Measurements from ENCODE around the gene AMZ1.

Gene AMZ1

DNA sequence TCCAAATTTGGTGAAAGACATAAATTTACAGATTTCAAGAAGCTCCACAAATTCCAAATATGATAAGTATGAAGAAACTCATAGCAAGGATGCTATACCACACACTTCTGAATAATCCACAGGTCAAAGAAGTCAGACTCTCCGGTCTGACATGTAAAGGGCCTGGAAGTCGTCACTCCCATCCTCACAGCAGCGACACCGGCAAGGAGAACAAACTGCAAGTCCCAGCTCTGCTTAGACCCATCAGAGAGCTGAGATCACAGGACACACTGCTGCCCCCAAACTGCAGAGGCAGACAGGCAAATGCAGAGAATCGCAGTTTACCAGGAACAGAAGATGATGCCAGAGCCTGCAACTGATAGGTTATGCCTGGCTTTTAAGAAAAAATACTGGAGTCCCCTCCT, 62.0 kb downstream of the AMZ1 start:
- DNase-seq (ENCODE audit: low read depth), result no peak

DNA sequence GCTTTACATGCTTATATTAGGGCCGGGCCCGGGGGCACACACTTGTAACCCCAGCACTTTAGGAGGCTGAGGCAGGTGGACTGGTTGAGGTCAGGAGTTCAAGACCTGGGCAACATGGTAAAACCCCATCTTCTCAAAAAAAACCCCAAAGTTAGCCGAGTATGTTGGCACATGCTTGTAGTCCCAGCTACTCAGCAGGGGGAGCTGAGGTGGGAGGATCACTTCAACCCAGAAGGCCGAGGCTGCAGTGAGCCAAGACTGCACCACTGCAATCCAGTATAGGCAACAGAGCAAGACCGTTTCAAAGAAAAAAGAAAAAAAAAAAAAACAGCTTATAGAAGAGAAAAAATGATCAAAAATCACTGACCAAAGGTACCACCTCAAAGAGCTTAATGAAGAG, 63.1 kb downstream of the AMZ1 start:
- DNase-seq (ENCODE audit: low read depth), result no peak

DNA sequence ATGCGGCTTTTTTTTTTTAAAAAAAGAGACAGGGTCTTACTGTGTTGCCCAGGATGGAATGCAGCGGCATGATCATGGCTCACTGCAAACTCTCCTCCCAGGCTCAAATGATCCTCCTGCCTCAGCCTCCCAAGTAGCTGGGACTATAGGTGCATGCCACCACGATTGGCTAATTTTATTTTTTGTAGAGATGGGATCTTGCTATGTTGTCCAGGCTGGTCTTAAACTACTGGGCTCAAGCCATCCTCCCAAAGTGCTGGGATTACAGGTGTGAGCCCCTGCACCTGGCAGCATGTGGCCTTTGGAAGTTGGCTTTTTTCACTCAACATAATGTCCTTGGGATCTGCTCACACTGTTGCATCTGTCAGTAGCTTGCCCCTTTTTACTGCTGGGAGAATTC, 65.1 kb downstream of the AMZ1 start:
- no peak for DNase-seq (ENCODE audit: low read depth)

- DNase-seq (ENCODE audit: low read depth), result no peak
These were observed 66.1 kb downstream of the AMZ1 start for GRCh38 chr7:2754086-2754485.

DNA sequence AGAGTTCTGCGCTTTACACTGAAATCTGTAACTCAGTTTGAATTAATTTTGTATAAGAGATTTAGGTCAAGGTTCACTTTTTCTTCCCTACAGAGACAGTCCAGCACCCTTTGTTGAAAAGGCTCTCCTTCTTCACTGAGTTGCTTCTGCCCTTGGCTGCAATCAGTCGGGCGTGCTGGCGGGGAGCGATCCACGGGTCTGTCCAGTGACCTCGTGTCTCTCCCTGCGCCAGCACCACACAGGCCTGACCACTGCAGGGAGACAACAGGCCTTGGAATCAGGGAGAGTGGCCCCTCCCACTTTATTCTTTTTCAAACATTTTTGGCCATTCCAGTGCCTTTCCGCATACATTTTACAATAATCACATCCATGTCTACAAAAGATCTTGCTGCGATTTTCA, 66.9 kb downstream of the AMZ1 start:
- no peak for DNase-seq (ENCODE audit: low read depth)

- no peak for DNase-seq (ENCODE audit: low read depth)
These were observed 67.5 kb downstream of the AMZ1 start for GRCh38 chr7:2755531-2755930.

GRCh38 chr7:2757361-2757903, 69.4 kb downstream of the AMZ1 start:
- no peak for DNase-seq (ENCODE audit: low read depth)

DNA sequence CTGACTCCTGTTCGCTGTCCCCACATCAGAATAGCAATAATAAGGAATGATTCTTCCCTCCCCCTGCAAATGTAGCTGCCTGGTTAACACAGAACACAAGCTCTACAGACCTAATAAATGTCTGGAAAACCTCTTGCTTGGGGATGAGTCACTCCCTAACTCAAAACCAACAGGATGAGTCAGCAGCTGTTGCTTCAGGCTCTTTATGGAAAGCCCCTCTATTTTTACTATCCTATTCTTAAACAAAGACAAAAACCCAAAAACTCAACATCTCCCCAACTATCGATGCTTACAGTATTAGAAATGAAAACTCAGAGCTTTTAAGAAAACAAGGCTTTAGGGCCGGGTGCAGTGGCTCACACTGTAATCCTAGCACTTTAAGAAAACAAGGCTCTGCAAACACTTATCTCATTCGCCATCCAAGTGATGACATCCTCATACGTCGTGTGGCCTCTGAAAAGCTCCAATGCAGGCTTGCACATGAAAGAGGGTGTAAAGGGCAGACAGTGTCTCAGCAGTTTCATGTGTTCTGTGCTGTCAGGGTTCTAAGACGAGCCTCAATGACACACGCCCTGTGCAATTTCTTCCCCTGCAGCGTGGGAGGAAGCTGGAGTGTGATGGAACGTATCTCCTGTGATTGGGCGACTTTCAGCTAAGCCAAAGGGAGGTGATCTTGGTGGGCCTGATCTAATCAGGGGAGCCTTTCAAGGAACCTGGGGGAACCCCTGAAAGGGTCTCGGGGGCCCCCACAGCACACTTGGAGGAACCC, 70.1 kb downstream of the AMZ1 start:
- DNase-seq (ENCODE audit: low read depth), result peak; percentile 35

DNA sequence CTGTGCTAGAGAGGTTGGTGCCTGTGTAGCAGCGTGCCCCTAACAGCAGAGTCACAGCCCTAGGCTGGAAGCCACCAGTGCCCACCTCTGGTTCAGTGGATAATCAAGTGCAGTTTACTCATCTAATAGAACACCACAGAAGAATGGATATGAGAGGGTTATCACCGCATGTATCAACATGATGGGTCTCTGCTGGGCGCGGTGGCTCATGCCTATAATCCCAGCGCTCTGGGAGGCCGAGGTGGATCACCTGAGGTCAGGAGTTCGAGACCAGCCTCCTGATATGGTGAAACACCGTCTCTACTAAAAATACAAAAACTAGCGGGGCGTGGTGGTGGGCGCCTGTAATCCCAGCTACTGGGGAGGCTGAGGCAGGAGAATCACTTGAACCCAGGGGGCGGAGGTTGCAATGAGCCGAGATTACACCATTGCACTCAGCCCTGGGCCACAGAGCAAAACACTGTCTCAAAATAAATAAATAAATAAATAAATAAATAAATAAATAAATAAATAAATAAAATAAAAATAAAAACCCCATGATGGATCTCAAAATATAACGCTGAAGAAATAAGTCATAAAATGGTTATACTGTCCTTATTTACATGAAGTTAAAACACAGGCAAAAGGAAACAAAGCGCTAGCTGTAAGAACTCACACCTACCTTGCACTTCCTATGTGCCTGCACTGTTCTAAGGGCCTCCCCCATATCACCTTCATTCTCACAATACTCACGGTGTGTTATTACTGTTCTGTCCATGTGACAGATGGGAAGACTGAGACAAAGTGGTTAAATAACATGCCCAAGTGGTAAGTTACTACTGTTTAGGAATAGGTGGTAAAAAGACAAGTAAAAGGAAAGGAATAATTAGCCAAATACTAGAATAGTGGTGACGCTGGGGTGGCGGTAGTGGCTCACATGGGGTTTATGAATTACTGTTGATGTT, 70.9 kb downstream of the AMZ1 start:
- no peak for DNase-seq (ENCODE audit: low read depth)

DNA sequence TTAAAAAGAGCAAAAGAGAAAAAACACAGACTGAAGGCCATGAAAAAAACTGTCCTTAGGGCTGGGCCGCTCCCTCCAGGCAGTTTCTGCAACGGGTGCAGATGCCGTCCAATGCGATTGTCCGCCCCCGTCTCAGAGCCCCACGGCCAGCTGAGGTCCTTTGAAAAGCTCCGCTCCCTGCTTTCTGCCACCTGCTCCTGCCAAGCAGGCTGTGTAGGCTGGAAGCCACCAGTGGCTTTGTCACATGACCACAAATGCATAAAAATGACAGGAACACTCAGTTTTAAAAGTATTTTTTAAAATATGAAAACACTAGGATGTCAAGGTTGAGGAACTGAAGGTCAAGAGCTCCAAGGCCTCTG, 71.7 kb downstream of the AMZ1 start:
- no peak for DNase-seq (ENCODE audit: low read depth)

DNA sequence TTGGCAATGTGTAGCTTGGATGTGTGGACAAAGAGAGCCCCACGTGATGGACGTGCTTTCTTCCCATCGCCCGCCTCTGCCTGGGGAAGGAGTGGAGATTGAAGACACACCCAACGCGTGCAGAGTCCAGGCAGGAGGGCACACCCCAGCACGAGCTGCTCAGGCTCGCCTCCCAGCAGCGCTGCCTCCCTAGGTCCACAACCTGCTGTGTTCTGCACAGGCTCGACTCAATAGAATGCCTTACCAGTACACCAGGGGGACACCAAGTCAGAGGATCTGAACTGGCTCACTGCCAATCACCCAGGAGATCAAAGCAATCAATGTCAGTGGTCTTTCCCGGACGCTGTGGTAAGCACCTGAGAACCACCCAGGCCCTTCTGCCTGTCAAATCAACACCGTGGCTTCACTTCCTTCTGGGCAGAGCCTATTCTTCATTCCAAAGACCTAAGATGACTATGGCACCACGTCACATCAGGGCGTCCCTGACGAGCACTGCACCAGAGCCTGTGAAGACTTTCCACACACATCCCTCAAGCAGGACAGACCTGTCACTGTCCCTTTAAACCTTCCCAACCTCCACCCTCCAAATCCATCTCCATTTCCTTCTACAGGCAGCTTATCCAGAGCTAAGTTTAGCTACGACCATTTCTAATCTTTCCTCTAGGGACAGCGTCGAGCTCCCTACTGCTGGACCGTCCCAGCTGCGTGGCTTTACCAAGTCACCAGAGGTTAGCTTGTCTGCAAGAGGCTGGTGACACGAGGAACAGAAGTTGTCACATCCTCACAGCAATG, 72.3 kb downstream of the AMZ1 start:
- no peak for DNase-seq (ENCODE audit: low read depth)

DNA sequence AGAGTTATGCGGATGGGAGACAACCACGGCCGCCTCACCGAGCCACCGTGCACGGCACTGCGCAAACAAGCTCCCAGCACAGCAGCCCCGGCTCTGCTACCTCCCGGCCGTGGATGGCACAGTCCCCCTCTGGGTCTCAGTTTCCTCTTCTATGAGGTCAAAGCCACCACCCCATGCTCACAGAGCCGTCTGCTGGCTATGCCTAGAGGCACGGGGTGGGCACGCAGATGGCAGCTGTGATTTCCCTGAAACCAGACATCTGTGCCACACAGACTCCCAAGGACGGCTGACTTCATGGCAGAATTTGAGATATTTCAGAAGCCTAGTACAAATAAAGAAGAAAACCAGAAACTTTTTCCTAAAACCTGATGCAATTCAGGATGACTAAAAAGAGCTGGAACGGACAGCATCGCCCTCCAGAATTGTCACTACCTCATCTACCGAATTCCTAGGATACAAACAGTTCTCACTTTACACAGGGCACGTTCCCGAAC, 73.2 kb downstream of the AMZ1 start:
- DNase-seq (ENCODE audit: low read depth), result no peak

DNA sequence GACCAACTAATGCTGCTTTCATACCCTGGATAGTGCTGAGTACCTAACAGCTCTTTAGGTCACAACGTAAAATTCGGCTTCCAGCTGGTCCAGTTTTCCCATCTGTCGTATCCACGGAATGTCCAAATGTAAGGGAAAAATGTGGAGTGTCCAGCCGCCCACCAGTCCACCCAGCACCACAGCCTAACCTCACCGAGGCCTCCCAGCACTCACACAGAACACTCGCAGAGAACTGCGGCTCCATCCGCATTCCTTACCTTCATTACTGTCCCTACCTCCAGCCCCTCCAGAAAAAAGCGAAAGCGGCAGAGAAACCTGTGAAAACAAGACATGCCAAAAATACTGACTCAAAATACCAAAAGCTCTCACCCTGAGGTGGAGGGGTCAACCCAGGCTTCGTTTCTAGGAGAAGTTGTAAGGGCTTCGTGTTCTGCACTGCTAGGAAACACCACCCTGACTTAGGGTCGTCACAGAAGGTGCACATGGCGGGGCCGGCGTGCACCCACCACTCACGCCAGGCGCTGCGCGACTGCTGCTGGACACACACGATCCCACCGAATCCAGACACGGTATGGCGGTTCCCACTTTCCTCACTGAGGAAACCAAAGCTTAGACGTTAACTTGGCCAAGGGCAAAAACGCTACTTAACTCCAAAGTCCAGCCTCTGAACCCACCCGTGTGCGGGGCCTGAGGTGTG, 73.9 kb downstream of the AMZ1 start:
- no peak for DNase-seq (ENCODE audit: low read depth)

- DNase-seq (ENCODE audit: low read depth), result no peak
These were observed 75.6 kb downstream of the AMZ1 start for GRCh38 chr7:2763597-2763996.

DNA sequence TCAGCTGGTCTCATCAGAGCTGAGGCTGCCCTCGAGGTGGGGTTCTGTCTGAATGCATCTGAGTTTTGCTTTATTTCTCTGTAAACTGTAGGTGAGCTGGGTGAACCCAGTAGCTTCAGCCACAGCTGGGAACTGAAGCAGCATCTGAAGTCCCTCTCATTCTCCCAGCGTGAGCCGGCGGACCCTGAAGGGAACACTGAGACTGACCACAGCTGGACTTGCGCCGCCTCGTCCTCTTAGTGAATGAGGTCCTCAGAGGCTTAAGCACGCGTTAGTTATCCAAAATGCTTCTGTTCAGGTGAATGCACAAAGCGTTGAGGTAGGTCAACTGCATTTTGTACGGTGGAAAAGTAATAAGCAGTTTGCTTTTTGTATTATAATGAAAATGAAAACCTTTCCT, 76.6 kb downstream of the AMZ1 start:
- no peak for DNase-seq (ENCODE audit: low read depth)

Data from stimulated activated CD8-positive, alpha-beta memory T cell treated with anti-CD3 and anti-CD28 coated beads, Interleukin-7, amount 100 ng/mL, for 24 hours (primary cell).